ENCODE results near the gene SLC2A13.
"Not testable (repeated sequence)": the region's sequence is repeated elsewhere in the genome, so short reads cannot be mapped to it uniquely, and the experiment has no call there.

SLC2A13 gene

DNA sequence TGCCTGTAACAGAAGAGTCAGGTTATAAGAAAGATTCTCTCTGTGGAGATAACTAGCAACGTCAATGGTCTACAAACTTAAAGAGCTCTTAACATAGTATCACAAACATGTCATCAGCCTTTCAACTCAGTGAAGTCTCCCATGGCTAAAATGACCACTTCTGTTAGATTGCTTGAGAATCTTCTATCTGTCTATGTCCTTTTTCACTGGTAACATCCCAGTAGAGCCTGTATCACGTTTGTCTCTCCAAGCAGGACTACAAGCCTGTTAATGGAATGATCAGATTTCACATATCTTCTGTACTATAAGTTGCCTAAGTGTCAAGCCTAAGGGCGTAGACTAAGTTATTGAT lies 50.7 kb downstream of the SLC2A13 start:
- Histone ChIP-seq H4K91ac (ENCODE audit: low read depth, low read length) (no peak overlapping the region), H3K23ac (ENCODE audit: low read length) (no peak overlapping the region), H3K4me3 (ENCODE audit: low read depth, low read length) (no peak overlapping the region), H3K27ac (ENCODE audit: low read depth, low read length) (no peak overlapping the region), H3K9me3 (ENCODE audit: insufficient read depth, low read depth, low read length) (no peaks in the 10 kb centered on the region), H3K4me1 (ENCODE audit: control insufficient read depth in 1 of 2, insufficient read depth in 2 of 2, low read length in 2 of 2) (no peaks in the 10 kb centered on the region), H2AFZ (ENCODE audit: insufficient read depth, low read length, poor library complexity) (no peak overlapping the region), H2AK5ac (ENCODE audit: low read length) (no peak overlapping the region), H3K79me1 (ENCODE audit: low read length) (no peaks in the 10 kb centered on the region), H3K9ac (ENCODE audit: low read length) (no peak overlapping the region), H3K4ac (ENCODE audit: low read depth, low read length) (no peak overlapping the region), H2BK12ac (ENCODE audit: low read length) (no peak overlapping the region), H3K18ac (ENCODE audit: low read length) (no peak overlapping the region), H3K36me3 (ENCODE audit: control insufficient read depth in 1 of 2, insufficient read depth in 2 of 2, low read length in 2 of 2) (no peaks in the 10 kb centered on the region), H2BK120ac (ENCODE audit: insufficient read depth, low read length, poor library complexity) (no peak overlapping the region), H3K79me2 (ENCODE audit: control insufficient read depth, insufficient read depth, low read length, poor library complexity) (no peaks in the 10 kb centered on the region), H3K14ac (ENCODE audit: low read length) (no peak overlapping the region), H3K27me3 (ENCODE audit: insufficient read depth, low read length) (no peaks in the 10 kb centered on the region), H4K8ac (ENCODE audit: low read depth, low read length) (no peak overlapping the region), H2BK5ac (ENCODE audit: low read depth, low read length, poor library complexity) (no peak overlapping the region), H4K12ac (ENCODE audit: low read depth, low read length) (no peak overlapping the region), H3K4me2 (ENCODE audit: low read length) (no peak overlapping the region)
- no CpG with 5 or more reads among the region's 3 CpGs for WGBS (ENCODE audit: extremely low coverage, insufficient coverage, insufficient read length)
- DNase-seq: peak; percentile 24 to 73

GRCh38 chr12:40054555-40055227 lies 51.2 kb downstream of the SLC2A13 start:
- no peak overlapping the region for H3K4me2 ChIP-seq (ENCODE audit: low read length)
- H3K27me3 ChIP-seq (ENCODE audit: insufficient read depth, low read length): no peaks in the 10 kb centered on the region
- no peaks in the 10 kb centered on the region for H3K36me3 ChIP-seq (ENCODE audit: control insufficient read depth in 1 of 2, insufficient read depth in 2 of 2, low read length in 2 of 2)
- H4K12ac ChIP-seq (ENCODE audit: low read depth, low read length): no peak overlapping the region
- H2BK12ac ChIP-seq (ENCODE audit: low read length): no peak overlapping the region
- H2BK5ac ChIP-seq (ENCODE audit: low read depth, low read length, poor library complexity): no peak overlapping the region
- no peak overlapping the region for H3K27ac ChIP-seq (ENCODE audit: low read depth, low read length)
- no peak overlapping the region for H3K14ac ChIP-seq (ENCODE audit: low read length)
- no peak overlapping the region for H3K4ac ChIP-seq (ENCODE audit: low read depth, low read length)
- H3K18ac ChIP-seq (ENCODE audit: low read length): no peak overlapping the region
- no peaks in the 10 kb centered on the region for H3K79me1 ChIP-seq (ENCODE audit: low read length)
- no peak overlapping the region for H4K8ac ChIP-seq (ENCODE audit: low read depth, low read length)
- WGBS (ENCODE audit: extremely low coverage, insufficient coverage, insufficient read length): no CpG with 5 or more reads among the region's 6 CpGs
- no peak overlapping the region for H3K4me3 ChIP-seq (ENCODE audit: low read depth, low read length)
- no peak overlapping the region for H2AK5ac ChIP-seq (ENCODE audit: low read length)
- no peaks in the 10 kb centered on the region for H3K79me2 ChIP-seq (ENCODE audit: control insufficient read depth, insufficient read depth, low read length, poor library complexity)
- no peak overlapping the region for H3K23ac ChIP-seq (ENCODE audit: low read length)
- peak; percentile 51 to 74 for DNase-seq
- no peak overlapping the region for H3K9ac ChIP-seq (ENCODE audit: low read length)
- H4K91ac ChIP-seq (ENCODE audit: low read depth, low read length): no peak overlapping the region
- no peaks in the 10 kb centered on the region for H3K4me1 ChIP-seq (ENCODE audit: control insufficient read depth in 1 of 2, insufficient read depth in 2 of 2, low read length in 2 of 2)
- H2AFZ ChIP-seq (ENCODE audit: insufficient read depth, low read length, poor library complexity): no peak overlapping the region
- no peaks in the 10 kb centered on the region for H3K9me3 ChIP-seq (ENCODE audit: insufficient read depth, low read depth, low read length)
- H2BK120ac ChIP-seq (ENCODE audit: insufficient read depth, low read length, poor library complexity): no peak overlapping the region

DNA sequence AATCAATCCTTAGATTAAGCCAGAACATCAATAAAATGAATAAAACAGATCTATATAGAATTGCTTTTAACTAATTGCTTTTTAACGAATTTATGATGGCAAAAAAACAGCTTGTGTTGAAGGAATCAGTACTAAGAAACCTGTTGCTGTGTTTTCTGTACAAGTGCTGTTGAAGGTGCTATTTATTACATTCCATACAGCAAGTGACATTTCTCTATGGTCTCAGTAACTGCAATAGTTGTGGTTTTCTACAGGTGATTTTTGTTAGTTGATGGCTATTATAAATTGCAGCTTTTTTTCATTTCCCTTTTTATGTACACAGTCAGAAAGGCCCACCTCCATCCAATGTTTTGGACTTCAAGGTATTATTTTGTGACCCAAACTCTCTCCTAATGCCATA lies 56.6 kb downstream of the SLC2A13 start:
- Histone ChIP-seq H3K36me3 (ENCODE audit: control insufficient read depth in 1 of 2, insufficient read depth in 2 of 2, low read length in 2 of 2) (no peaks in the 10 kb centered on the region), H3K18ac (ENCODE audit: low read length) (no peak overlapping the region), H2BK12ac (ENCODE audit: low read length) (no peak overlapping the region), H3K9ac (ENCODE audit: low read length) (no peak overlapping the region), H3K23ac (ENCODE audit: low read length) (no peak overlapping the region), H3K4me2 (ENCODE audit: low read length) (no peak overlapping the region), H3K4me3 (ENCODE audit: low read depth, low read length) (no peak overlapping the region), H2BK5ac (ENCODE audit: low read depth, low read length, poor library complexity) (no peak overlapping the region), H3K9me3 (ENCODE audit: insufficient read depth, low read depth, low read length) (no peaks in the 10 kb centered on the region), H4K8ac (ENCODE audit: low read depth, low read length) (no peak overlapping the region), H2AK5ac (ENCODE audit: low read length) (no peak overlapping the region), H4K12ac (ENCODE audit: low read depth, low read length) (no peak overlapping the region), H2AFZ (ENCODE audit: insufficient read depth, low read length, poor library complexity) (no peak overlapping the region), H3K4me1 (ENCODE audit: control insufficient read depth in 1 of 2, insufficient read depth in 2 of 2, low read length in 2 of 2) (no peaks in the 10 kb centered on the region), H2BK120ac (ENCODE audit: insufficient read depth, low read length, poor library complexity) (no peak overlapping the region), H3K14ac (ENCODE audit: low read length) (no peak overlapping the region), H4K91ac (ENCODE audit: low read depth, low read length) (no peak overlapping the region), H3K79me1 (ENCODE audit: low read length) (no peaks in the 10 kb centered on the region), H3K4ac (ENCODE audit: low read depth, low read length) (no peak overlapping the region), H3K79me2 (ENCODE audit: control insufficient read depth, insufficient read depth, low read length, poor library complexity) (no peaks in the 10 kb centered on the region), H3K27me3 (ENCODE audit: insufficient read depth, low read length) (no peaks in the 10 kb centered on the region), H3K27ac (ENCODE audit: low read depth, low read length) (no peak overlapping the region)
- no CpG with 5 or more reads among the region's 1 CpG for WGBS (ENCODE audit: extremely low coverage, insufficient coverage, insufficient read length)
- DNase-seq: no peak

GRCh38 chr12:40047002-40047401 lies 58.9 kb downstream of the SLC2A13 start:
- not testable (repeated sequence) for H3K9me3 ChIP-seq (ENCODE audit: insufficient read depth, low read depth, low read length); H4K91ac ChIP-seq (ENCODE audit: low read depth, low read length); H4K8ac ChIP-seq (ENCODE audit: low read depth, low read length); H2AFZ ChIP-seq (ENCODE audit: insufficient read depth, low read length, poor library complexity); H3K36me3 ChIP-seq (ENCODE audit: control insufficient read depth in 1 of 2, insufficient read depth in 2 of 2, low read length in 2 of 2); H3K4me1 ChIP-seq (ENCODE audit: control insufficient read depth in 1 of 2, insufficient read depth in 2 of 2, low read length in 2 of 2); H3K79me2 ChIP-seq (ENCODE audit: control insufficient read depth, insufficient read depth, low read length, poor library complexity); H3K23ac ChIP-seq (ENCODE audit: low read length); H3K9ac ChIP-seq (ENCODE audit: low read length); H2BK12ac ChIP-seq (ENCODE audit: low read length); DNase-seq; H3K18ac ChIP-seq (ENCODE audit: low read length); H3K27ac ChIP-seq (ENCODE audit: low read depth, low read length); H3K14ac ChIP-seq (ENCODE audit: low read length); H2AK5ac ChIP-seq (ENCODE audit: low read length); H3K4me2 ChIP-seq (ENCODE audit: low read length); H3K4me3 ChIP-seq (ENCODE audit: low read depth, low read length); H2BK5ac ChIP-seq (ENCODE audit: low read depth, low read length, poor library complexity); H3K27me3 ChIP-seq (ENCODE audit: insufficient read depth, low read length); H3K79me1 ChIP-seq (ENCODE audit: low read length); H3K4ac ChIP-seq (ENCODE audit: low read depth, low read length); H2BK120ac ChIP-seq (ENCODE audit: insufficient read depth, low read length, poor library complexity); H4K12ac ChIP-seq (ENCODE audit: low read depth, low read length)
- WGBS (ENCODE audit: extremely low coverage, insufficient coverage, insufficient read length): no CpG with 5 or more reads among the region's 3 CpGs
